ENCODE results near the gene NTF4. TPM values are rescaled to one million over a fixed set of nuclear protein-coding genes. Genes with fewer than 3 reads are reported as not detected.
A peak's percentile ranks its signal among the peaks of the same experiment; 100 is the strongest.

NTF4 gene
- total and polyA plus RNA-seq, 2 of the 13 experiments (the other 11 are each of a cell fraction or from before 2014, with no cell fraction given) = not detected

DNA sequence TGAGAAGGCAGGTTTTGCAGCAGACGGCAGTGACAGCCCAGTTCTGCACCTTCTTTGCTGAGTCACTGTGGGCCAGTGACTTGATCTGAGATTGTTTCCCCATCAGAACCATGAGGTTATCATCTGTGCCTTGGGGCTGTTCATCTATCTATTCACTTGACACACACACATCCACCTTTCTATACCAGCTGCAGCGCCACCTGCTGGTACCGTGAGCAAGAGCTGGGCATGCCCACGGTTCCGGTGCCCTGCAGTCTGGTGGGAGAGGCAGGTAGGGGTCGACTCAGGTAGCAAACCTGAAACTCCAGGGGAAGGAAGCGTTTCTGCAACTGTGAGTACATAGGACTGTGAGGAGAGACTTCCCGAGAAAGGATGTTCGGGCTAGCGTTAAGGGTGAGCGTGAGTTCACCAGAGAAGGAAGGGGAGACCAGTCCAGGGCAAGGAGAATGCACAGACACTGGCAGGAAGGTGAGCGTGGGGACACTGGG is 42.1 kb upstream of the NTF4 start (continued):
- TF ChIP-seq, protein P1, sequence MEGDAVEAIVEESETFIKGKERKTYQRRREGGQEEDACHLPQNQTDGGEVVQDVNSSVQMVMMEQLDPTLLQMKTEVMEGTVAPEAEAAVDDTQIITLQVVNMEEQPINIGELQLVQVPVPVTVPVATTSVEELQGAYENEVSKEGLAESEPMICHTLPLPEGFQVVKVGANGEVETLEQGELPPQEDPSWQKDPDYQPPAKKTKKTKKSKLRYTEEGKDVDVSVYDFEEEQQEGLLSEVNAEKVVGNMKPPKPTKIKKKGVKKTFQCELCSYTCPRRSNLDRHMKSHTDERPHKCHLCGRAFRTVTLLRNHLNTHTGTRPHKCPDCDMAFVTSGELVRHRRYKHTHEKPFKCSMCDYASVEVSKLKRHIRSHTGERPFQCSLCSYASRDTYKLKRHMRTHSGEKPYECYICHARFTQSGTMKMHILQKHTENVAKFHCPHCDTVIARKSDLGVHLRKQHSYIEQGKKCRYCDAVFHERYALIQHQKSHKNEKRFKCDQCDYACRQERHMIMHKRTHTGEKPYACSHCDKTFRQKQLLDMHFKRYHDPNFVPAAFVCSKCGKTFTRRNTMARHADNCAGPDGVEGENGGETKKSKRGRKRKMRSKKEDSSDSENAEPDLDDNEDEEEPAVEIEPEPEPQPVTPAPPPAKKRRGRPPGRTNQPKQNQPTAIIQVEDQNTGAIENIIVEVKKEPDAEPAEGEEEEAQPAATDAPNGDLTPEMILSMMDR (CRISPR knock-in tag; IDR thresholded peaks at IDR 0.05) = peak; percentile 84
- TF ChIP-seq ZFP41 (CRISPR knock-in tag; IDR thresholded peaks at IDR 0.05; ENCODE audit: borderline replicate concordance) (0 out of 2 replicates have a peak, but pooled peaks have one; percentile 19), AKAP8 (CRISPR knock-in tag; IDR thresholded peaks at IDR 0.05) (0 out of 2 replicates have a peak, but pooled peaks have one; percentile 39), STAG1 (CRISPR knock-in tag; IDR thresholded peaks at IDR 0.05) (peak; percentile 45), SOX6 (IDR thresholded peaks at IDR 0.05) (no peak), SOX6 (CRISPR knock-in tag; IDR thresholded peaks at IDR 0.05) (no peak), SMARCE1 (IDR thresholded peaks at IDR 0.05; ENCODE audit: borderline replicate concordance) (no peak), POLR2AphosphoS5 (IDR thresholded peaks at IDR 0.05; ENCODE audit: low read depth, low read length) (0 out of 2 replicates have a peak, but pooled peaks have one; percentile 24), KLF13 (CRISPR knock-in tag; IDR thresholded peaks at IDR 0.05) (0 out of 2 replicates have a peak, but pooled peaks have one; percentile 14)
- TF ChIP-seq, protein P2, sequence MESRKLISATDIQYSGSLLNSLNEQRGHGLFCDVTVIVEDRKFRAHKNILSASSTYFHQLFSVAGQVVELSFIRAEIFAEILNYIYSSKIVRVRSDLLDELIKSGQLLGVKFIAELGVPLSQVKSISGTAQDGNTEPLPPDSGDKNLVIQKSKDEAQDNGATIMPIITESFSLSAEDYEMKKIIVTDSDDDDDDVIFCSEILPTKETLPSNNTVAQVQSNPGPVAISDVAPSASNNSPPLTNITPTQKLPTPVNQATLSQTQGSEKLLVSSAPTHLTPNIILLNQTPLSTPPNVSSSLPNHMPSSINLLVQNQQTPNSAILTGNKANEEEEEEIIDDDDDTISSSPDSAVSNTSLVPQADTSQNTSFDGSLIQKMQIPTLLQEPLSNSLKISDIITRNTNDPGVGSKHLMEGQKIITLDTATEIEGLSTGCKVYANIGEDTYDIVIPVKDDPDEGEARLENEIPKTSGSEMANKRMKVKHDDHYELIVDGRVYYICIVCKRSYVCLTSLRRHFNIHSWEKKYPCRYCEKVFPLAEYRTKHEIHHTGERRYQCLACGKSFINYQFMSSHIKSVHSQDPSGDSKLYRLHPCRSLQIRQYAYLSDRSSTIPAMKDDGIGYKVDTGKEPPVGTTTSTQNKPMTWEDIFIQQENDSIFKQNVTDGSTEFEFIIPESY (CRISPR knock-in tag; IDR thresholded peaks at IDR 0.05) = peak; percentile 31; the same call in 1 of the 2 replicates
- TF ChIP-seq, protein P3, sequence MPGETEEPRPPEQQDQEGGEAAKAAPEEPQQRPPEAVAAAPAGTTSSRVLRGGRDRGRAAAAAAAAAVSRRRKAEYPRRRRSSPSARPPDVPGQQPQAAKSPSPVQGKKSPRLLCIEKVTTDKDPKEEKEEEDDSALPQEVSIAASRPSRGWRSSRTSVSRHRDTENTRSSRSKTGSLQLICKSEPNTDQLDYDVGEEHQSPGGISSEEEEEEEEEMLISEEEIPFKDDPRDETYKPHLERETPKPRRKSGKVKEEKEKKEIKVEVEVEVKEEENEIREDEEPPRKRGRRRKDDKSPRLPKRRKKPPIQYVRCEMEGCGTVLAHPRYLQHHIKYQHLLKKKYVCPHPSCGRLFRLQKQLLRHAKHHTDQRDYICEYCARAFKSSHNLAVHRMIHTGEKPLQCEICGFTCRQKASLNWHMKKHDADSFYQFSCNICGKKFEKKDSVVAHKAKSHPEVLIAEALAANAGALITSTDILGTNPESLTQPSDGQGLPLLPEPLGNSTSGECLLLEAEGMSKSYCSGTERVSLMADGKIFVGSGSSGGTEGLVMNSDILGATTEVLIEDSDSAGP (CRISPR knock-in tag; IDR thresholded peaks at IDR 0.05; ENCODE audit: borderline replicate concordance) = peak; percentile 47; the same call in 1 of the 2 replicates
- TF ChIP-seq, protein P4, sequence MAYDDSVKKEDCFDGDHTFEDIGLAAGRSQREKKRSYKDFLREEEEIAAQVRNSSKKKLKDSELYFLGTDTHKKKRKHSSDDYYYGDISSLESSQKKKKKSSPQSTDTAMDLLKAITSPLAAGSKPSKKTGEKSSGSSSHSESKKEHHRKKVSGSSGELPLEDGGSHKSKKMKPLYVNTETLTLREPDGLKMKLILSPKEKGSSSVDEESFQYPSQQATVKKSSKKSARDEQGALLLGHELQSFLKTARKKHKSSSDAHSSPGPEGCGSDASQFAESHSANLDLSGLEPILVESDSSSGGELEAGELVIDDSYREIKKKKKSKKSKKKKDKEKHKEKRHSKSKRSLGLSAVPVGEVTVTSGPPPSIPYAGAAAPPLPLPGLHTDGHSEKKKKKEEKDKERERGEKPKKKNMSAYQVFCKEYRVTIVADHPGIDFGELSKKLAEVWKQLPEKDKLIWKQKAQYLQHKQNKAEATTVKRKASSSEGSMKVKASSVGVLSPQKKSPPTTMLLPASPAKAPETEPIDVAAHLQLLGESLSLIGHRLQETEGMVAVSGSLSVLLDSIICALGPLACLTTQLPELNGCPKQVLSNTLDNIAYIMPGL (CRISPR knock-in tag; IDR thresholded peaks at IDR 0.05; ENCODE audit: borderline replicate concordance in 1 of 2, low read depth in 1 of 2) = peak in 1 of 2 experiments; percentile 32; a peak in 1 of 4 replicates
- TF ChIP-seq, protein P5, sequence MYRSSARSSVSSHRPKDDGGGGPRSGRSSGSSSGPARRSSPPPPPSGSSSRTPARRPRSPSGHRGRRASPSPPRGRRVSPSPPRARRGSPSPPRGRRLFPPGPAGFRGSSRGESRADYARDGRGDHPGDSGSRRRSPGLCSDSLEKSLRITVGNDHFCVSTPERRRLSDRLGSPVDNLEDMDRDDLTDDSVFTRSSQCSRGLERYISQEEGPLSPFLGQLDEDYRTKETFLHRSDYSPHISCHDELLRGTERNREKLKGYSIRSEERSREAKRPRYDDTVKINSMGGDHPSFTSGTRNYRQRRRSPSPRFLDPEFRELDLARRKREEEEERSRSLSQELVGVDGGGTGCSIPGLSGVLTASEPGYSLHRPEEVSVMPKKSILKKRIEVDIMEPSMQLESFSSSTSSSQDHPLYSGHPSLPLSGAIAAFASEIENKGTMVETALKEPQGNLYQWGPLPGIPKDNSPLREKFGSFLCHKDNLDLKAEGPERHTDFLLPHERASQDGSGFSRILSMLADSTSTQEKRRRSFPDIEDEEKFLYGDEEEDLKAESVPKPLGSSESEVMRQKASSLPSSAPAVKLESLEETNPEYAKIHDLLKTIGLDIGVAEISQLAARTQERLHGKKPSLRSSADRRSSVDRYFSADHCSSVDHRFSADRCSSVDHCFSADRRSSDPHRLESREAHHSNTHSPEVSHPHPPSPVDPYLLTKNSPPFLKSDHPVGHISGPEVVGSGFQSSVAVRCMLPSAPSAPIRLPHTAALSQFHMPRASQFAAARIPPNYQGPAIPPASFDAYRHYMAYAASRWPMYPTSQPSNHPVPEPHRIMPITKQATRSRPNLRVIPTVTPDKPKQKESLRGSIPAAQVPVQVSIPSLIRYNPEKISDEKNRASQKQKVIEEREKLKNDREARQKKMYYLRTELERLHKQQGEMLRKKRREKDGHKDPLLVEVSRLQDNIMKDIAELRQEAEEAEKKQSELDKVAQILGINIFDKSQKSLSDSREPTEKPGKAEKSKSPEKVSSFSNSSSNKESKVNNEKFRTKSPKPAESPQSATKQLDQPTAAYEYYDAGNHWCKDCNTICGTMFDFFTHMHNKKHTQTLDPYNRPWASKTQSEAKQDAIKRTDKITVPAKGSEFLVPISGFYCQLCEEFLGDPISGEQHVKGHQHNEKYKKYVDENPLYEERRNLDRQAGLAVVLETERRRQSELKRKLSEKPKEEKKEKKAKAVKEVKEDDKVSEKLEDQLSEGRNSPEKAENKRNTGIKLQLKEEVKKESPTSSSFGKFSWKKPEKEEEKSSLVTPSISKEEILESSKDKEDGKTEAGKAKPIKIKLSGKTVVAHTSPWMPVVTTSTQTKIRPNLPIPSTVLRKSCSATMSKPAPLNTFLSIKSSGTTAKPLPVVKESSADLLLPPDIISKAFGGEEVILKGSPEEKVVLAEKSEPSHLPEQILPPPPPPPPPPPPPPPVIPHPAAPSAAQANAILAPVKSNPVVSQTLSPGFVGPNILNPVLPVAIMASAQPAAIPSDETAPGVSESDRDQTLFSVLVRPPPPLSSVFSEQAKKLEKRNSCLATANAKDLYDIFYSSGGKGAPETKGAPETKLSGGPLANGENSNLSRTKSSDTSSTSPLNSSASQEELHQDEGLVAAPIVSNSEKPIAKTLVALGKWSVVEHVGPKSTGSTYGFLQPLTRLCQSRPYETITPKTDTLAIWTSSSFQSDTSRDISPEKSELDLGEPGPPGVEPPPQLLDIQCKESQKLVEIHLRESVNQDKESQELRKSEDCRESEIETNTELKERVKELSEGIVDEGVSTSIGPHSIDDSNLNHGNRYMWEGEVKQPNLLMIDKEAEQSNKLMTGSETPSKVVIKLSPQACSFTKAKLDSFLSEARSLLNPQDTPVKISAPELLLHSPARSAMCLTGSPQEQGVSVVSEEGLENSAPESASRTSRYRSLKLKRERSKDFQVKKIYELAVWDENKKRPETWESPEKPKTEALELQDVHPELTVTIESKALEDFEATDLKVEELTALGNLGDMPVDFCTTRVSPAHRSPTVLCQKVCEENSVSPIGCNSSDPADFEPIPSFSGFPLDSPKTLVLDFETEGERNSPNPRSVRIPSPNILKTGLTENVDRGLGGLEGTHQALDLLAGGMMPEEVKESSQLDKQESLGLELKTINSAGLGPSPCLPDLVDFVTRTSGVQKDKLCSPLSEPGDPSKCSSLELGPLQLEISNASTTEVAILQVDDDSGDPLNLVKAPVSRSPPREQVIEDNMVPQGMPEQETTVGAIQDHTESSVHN (CRISPR knock-in tag; IDR thresholded peaks at IDR 0.05) = no peak

Measured in HepG2 (cell line).